Measurements from ENCODE around the gene ISM2. TPM values are rescaled to one million over a fixed set of nuclear protein-coding genes. Genes with fewer than 3 reads are reported as not detected.

The ISM2 gene
- total and polyA plus RNA-seq, 2 donors = 0.05 to 0.18 TPM

- DNase-seq (ENCODE audit: low read depth in 6 of 9, low spot score in 9 of 9) = peak in 7 of 9 donors; percentile 34 to 75 (median 43)
- Histone ChIP-seq H3K27ac (ENCODE audit: low read depth in 1 of 2, low read length in 1 of 2) (peak overlapping the region in 1 of 2 donors; percentile 98), H3K4me1 (ENCODE audit: control insufficient read depth in 2 of 2, insufficient read depth in 2 of 2, low read length in 2 of 2) (peaks cover 11% of the 10 kb centered on the region in 2 donors), H3K9me3 (ENCODE audit: control insufficient read depth in 2 of 2, insufficient read depth in 1 of 2, low read length in 1 of 2) (no peaks in the 10 kb centered on the region), H3K27me3 (ENCODE audit: control insufficient read depth in 2 of 2, insufficient read depth in 1 of 2, low read length in 1 of 2) (no peaks in the 10 kb centered on the region), H3K4me3 (ENCODE audit: low read length in 2 of 2) (peak overlapping the region; percentile 87 to 96), H3K36me3 (ENCODE audit: control insufficient read depth in 2 of 2, insufficient read depth in 2 of 2, low read length in 1 of 2) (peaks cover 30 to 42% of the 10 kb centered on the region in 2 donors)
- WGBS = 50% methylated on average over 13 of the region's 13 CpGs
Measured at GRCh38 chr14:77459072-77459723, 39.4 kb downstream of the ISM2 start.

GRCh38 chr14:77458249-77458950, 40.2 kb downstream of the ISM2 start:
- Histone ChIP-seq H3K4me1 (ENCODE audit: control insufficient read depth in 2 of 2, insufficient read depth in 2 of 2, low read length in 2 of 2) (peaks cover 11% of the 10 kb centered on the region in 2 donors), H3K27me3 (ENCODE audit: control insufficient read depth in 2 of 2, insufficient read depth in 1 of 2, low read length in 1 of 2) (no peaks in the 10 kb centered on the region), H3K9me3 (ENCODE audit: control insufficient read depth in 2 of 2, insufficient read depth in 1 of 2, low read length in 1 of 2) (no peaks in the 10 kb centered on the region), H3K4me3 (ENCODE audit: low read length in 2 of 2) (peak overlapping the region; percentile 87 to 96), H3K27ac (ENCODE audit: low read depth in 1 of 2, low read length in 1 of 2) (peak overlapping the region; percentile 91 to 98), H3K36me3 (ENCODE audit: control insufficient read depth in 2 of 2, insufficient read depth in 2 of 2, low read length in 1 of 2) (peaks cover 24 to 34% of the 10 kb centered on the region in 2 donors)
- WGBS = under 1% methylated on average over 29 of the region's 29 CpGs
- peak in 8 of 9 donors; percentile 15 to 65 (median 40) for DNase-seq (ENCODE audit: low read depth in 6 of 9, low spot score in 9 of 9)

GRCh38 chr14:77457522-77458248, 40.9 kb downstream of the ISM2 start, which contains the start of the genes AHSA1 and VIPAS39:
AHSA1 (plus strand) TSS chr14:77458093; CDS start chr14:77458190, 97 bp downstream.
VIPAS39 (minus strand) TSS chr14:77457601; CDS start chr14:77454102, 3,499 bp downstream.
- no peaks in the 10 kb centered on the region for H3K9me3 ChIP-seq (ENCODE audit: control insufficient read depth in 2 of 2, insufficient read depth in 1 of 2, low read length in 1 of 2)
- WGBS = under 1% methylated on average over 50 of the region's 50 CpGs
- H3K4me1 ChIP-seq (ENCODE audit: control insufficient read depth in 2 of 2, insufficient read depth in 2 of 2, low read length in 2 of 2) = peaks cover 11% of the 10 kb centered on the region in 2 donors

GRCh38 chr14:77457115-77457521, 41.5 kb downstream of the ISM2 start:
- H3K27ac ChIP-seq (ENCODE audit: low read depth in 1 of 2, low read length in 1 of 2) = peak overlapping the region; percentile 79 to 88
- H3K4me1 ChIP-seq (ENCODE audit: control insufficient read depth in 2 of 2, insufficient read depth in 2 of 2, low read length in 2 of 2) = peaks cover 11% of the 10 kb centered on the region in 2 donors
- no peaks in the 10 kb centered on the region for H3K9me3 ChIP-seq (ENCODE audit: control insufficient read depth in 2 of 2, insufficient read depth in 1 of 2, low read length in 1 of 2)
- peaks cover 15 to 30% of the 10 kb centered on the region in 2 donors for H3K36me3 ChIP-seq (ENCODE audit: control insufficient read depth in 2 of 2, insufficient read depth in 2 of 2, low read length in 1 of 2)
- H3K27me3 ChIP-seq (ENCODE audit: control insufficient read depth in 2 of 2, insufficient read depth in 1 of 2, low read length in 1 of 2) = no peaks in the 10 kb centered on the region
- peak overlapping the region; percentile 87 to 96 for H3K4me3 ChIP-seq (ENCODE audit: low read length in 2 of 2)
- DNase-seq (ENCODE audit: low read depth in 6 of 9, low spot score in 9 of 9) = no peak
- WGBS = 0% methylated on average over 18 of the region's 18 CpGs

More at GRCh38 chr14:77457522-77458248, 40.9 kb downstream of the ISM2 start, which contains the start of the genes AHSA1 and VIPAS39:
- DNase-seq (ENCODE audit: low read depth in 6 of 9, low spot score in 9 of 9) = peak; percentile 94 to 100 (median 98)
- H3K27me3 ChIP-seq (ENCODE audit: control insufficient read depth in 2 of 2, insufficient read depth in 1 of 2, low read length in 1 of 2) = no peaks in the 10 kb centered on the region
- peak within 1 kb of the TSS; percentile 91 to 98 for H3K27ac ChIP-seq (ENCODE audit: low read depth in 1 of 2, low read length in 1 of 2)
- peak within 1 kb of the TSS; percentile 87 to 96 for H3K4me3 ChIP-seq (ENCODE audit: low read length in 2 of 2)
- peaks cover 21 to 33% of the 10 kb centered on the region in 2 donors for H3K36me3 ChIP-seq (ENCODE audit: control insufficient read depth in 2 of 2, insufficient read depth in 2 of 2, low read length in 1 of 2)

- H3K36me3 ChIP-seq (ENCODE audit: control insufficient read depth in 2 of 2, insufficient read depth in 2 of 2, low read length in 1 of 2) = peaks cover 9 to 24% of the 10 kb centered on the region in 2 donors
- H3K9me3 ChIP-seq (ENCODE audit: control insufficient read depth in 2 of 2, insufficient read depth in 1 of 2, low read length in 1 of 2) = no peaks in the 10 kb centered on the region
- no peak overlapping the region for H3K27ac ChIP-seq (ENCODE audit: low read depth in 1 of 2, low read length in 1 of 2)
- DNase-seq (ENCODE audit: low read depth in 6 of 9, low spot score in 9 of 9) = no peak
- no peaks in the 10 kb centered on the region for H3K27me3 ChIP-seq (ENCODE audit: control insufficient read depth in 2 of 2, insufficient read depth in 1 of 2, low read length in 1 of 2)
- peak overlapping the region in 1 of 2 donors; percentile 17 for H3K4me3 ChIP-seq (ENCODE audit: low read length in 2 of 2)
- 90% methylated on average over 2 of the region's 2 CpGs for WGBS
- peaks cover 11% of the 10 kb centered on the region in 2 donors for H3K4me1 ChIP-seq (ENCODE audit: control insufficient read depth in 2 of 2, insufficient read depth in 2 of 2, low read length in 2 of 2)
Measured at GRCh38 chr14:77455966-77456640, 42.5 kb downstream of the ISM2 start.

GRCh38 chr14:77442196-77442595, 56.4 kb downstream of the ISM2 start:
- H3K36me3 ChIP-seq (ENCODE audit: control insufficient read depth in 2 of 2, insufficient read depth in 2 of 2, low read length in 1 of 2) = peaks cover 34 to 45% of the 10 kb centered on the region in 2 donors
- H3K27ac ChIP-seq (ENCODE audit: low read depth in 1 of 2, low read length in 1 of 2) = no peak overlapping the region
- no peaks in the 10 kb centered on the region for H3K4me1 ChIP-seq (ENCODE audit: control insufficient read depth in 2 of 2, insufficient read depth in 2 of 2, low read length in 2 of 2)
- WGBS = 98% methylated on average over 2 of the region's 2 CpGs
- H3K4me3 ChIP-seq (ENCODE audit: low read length in 2 of 2) = no peak overlapping the region
- no peaks in the 10 kb centered on the region for H3K9me3 ChIP-seq (ENCODE audit: control insufficient read depth in 2 of 2, insufficient read depth in 1 of 2, low read length in 1 of 2)
- no peak for DNase-seq (ENCODE audit: low read depth in 6 of 9, low spot score in 9 of 9)
- H3K27me3 ChIP-seq (ENCODE audit: control insufficient read depth in 2 of 2, insufficient read depth in 1 of 2, low read length in 1 of 2) = no peaks in the 10 kb centered on the region

- Histone ChIP-seq H3K4me3 (ENCODE audit: low read length in 2 of 2) (no peak overlapping the region), H3K4me1 (ENCODE audit: control insufficient read depth in 2 of 2, insufficient read depth in 2 of 2, low read length in 2 of 2) (no peaks in the 10 kb centered on the region), H3K27me3 (ENCODE audit: control insufficient read depth in 2 of 2, insufficient read depth in 1 of 2, low read length in 1 of 2) (no peaks in the 10 kb centered on the region), H3K9me3 (ENCODE audit: control insufficient read depth in 2 of 2, insufficient read depth in 1 of 2, low read length in 1 of 2) (no peaks in the 10 kb centered on the region), H3K36me3 (ENCODE audit: control insufficient read depth in 2 of 2, insufficient read depth in 2 of 2, low read length in 1 of 2) (peaks cover 50 to 52% of the 10 kb centered on the region in 2 donors), H3K27ac (ENCODE audit: low read depth in 1 of 2, low read length in 1 of 2) (no peak overlapping the region)
- WGBS = 97% methylated on average over 4 of the region's 4 CpGs
- no peak for DNase-seq (ENCODE audit: low read depth in 6 of 9, low spot score in 9 of 9)
Measured at GRCh38 chr14:77439861-77440260, 58.8 kb downstream of the ISM2 start.

GRCh38 chr14:77438596-77438995, 60.0 kb downstream of the ISM2 start:
- no peak overlapping the region for H3K27ac ChIP-seq (ENCODE audit: low read depth in 1 of 2, low read length in 1 of 2)
- peaks cover 52 to 54% of the 10 kb centered on the region in 2 donors for H3K36me3 ChIP-seq (ENCODE audit: control insufficient read depth in 2 of 2, insufficient read depth in 2 of 2, low read length in 1 of 2)
- WGBS = 97% methylated on average over 1 of the region's 1 CpG

More at GRCh38 chr14:77438596-77438995, 60.0 kb downstream of the ISM2 start:
- DNase-seq (ENCODE audit: low read depth in 6 of 9, low spot score in 9 of 9) = no peak
- no peaks in the 10 kb centered on the region for H3K27me3 ChIP-seq (ENCODE audit: control insufficient read depth in 2 of 2, insufficient read depth in 1 of 2, low read length in 1 of 2)
- H3K4me1 ChIP-seq (ENCODE audit: control insufficient read depth in 2 of 2, insufficient read depth in 2 of 2, low read length in 2 of 2) = no peaks in the 10 kb centered on the region
- H3K4me3 ChIP-seq (ENCODE audit: low read length in 2 of 2) = no peak overlapping the region
- no peaks in the 10 kb centered on the region for H3K9me3 ChIP-seq (ENCODE audit: control insufficient read depth in 2 of 2, insufficient read depth in 1 of 2, low read length in 1 of 2)
